ENCODE results near the gene TMEM175. TPM values are rescaled to one million over a fixed set of nuclear protein-coding genes. Genes with fewer than 3 reads are reported as not detected.

The TMEM175 gene
- total and polyA plus RNA-seq, 9 of the 15 experiments (the other 6 are each of a cell fraction or from before 2014, with no cell fraction given) = 0.13 to 30.9 (median 9.4) TPM

GRCh38 chr4:992297-993110 lies 60.2 kb downstream of the TMEM175 start (continued):
- TF ChIP-seq SIN3A (IDR thresholded peaks at IDR 0.05; ENCODE audit: borderline replicate concordance in 2 of 2, control insufficient read depth in 1 of 2, low read depth in 2 of 2, low read length in 2 of 2) (peak; percentile 36 to 59; a peak in 1 of 4 replicates), NFRKB (IDR thresholded peaks at IDR 0.05; ENCODE audit: low read depth) (peak; percentile 55; the same call in 1 of the 2 replicates), ZNF561 (CRISPR knock-in tag; conservative IDR thresholded peaks at IDR 0.05) (no peak), CBFA2T2 (conservative IDR thresholded peaks at IDR 0.05) (peak; percentile 49), POLR2A (conservative IDR thresholded peaks at IDR 0.05) (peak; percentile 75), ZNF584 (CRISPR knock-in tag; IDR thresholded peaks at IDR 0.05; ENCODE audit: low read depth) (0 out of 2 replicates have a peak, but pooled peaks have one; percentile 30), ZNF644 (tag; IDR thresholded peaks at IDR 0.05; ENCODE audit: low read depth) (0 out of 2 replicates have a peak, but pooled peaks have one; percentile 45), ZBTB40 (IDR thresholded peaks at IDR 0.05) (peak; percentile 72), ZBTB40 (CRISPR knock-in tag; IDR thresholded peaks at IDR 0.05) (no peak), TBP (optimal IDR thresholded peaks at IDR 0.05; ENCODE audit: low read depth, low read length) (peak; percentile 66), HDGF (IDR thresholded peaks at IDR 0.05) (no peak), CXXC5 (CRISPR knock-in tag; IDR thresholded peaks at IDR 0.05) (peak; percentile 77), ZNF639 (CRISPR knock-in tag; conservative IDR thresholded peaks at IDR 0.05 in 1 of 2, IDR thresholded peaks at IDR 0.05 in 1 of 2) (peak in 1 of 2 experiments; percentile 77; a peak in 2 of 4 replicates), ATF1 (CRISPR knock-in tag; IDR thresholded peaks at IDR 0.05) (no peak), ATF1 (tag; IDR thresholded peaks at IDR 0.05) (peak; percentile 32; the same call in 1 of the 2 replicates), CREM (IDR thresholded peaks at IDR 0.05; ENCODE audit: low read depth) (peak; percentile 39; the same call in 1 of the 2 replicates), HNRNPUL1 (IDR thresholded peaks at IDR 0.05; ENCODE audit: low read length) (no peak), HCFC1 (IDR thresholded peaks at IDR 0.05; ENCODE audit: low read depth, low read length) (peak; percentile 32; the same call in 1 of the 2 replicates), TCF3 (CRISPR knock-in tag; IDR thresholded peaks at IDR 0.05) (peak; percentile 52; the same call in 1 of the 2 replicates)

Measured in K562 (cell line).